ENCODE results near the gene DHRS3. TPM values are rescaled to one million over a fixed set of nuclear protein-coding genes. Genes with fewer than 3 reads are reported as not detected.
"Not testable (repeated sequence)": the region's sequence is repeated elsewhere in the genome, so short reads cannot be mapped to it uniquely, and the experiment has no call there.

DHRS3 gene
- 0.76 and 0.88 TPM in 2 replicates for total RNA-seq (2014; rRNA removed; shearing (Covaris generic))

GRCh38 chr1:12617901-12618660, at the start of gene DHRS3:
Gene DHRS3, minus strand, starts transcription at chr1:12618210. Its CDS starts 862 bp downstream, at chr1:12617348.
- peaks cover 49% of the 10 kb centered on the region for H3K4me1 ChIP-seq (replicated peaks)
- peaks cover 5% of the 10 kb centered on the region for H3K27me3 ChIP-seq (replicated peaks)
- DNase-seq (ENCODE audit: low read depth in 1 of 2, low spot score in 2 of 2), result peak; percentile 61 to 68
- H3K27ac ChIP-seq, result no peak within 1 kb of the TSS
- H3K4me3 ChIP-seq, result peak within 1 kb of the TSS; percentile 44
- no peaks in the 10 kb centered on the region for H3K9me3 ChIP-seq (replicated peaks)
- no peaks in the 10 kb centered on the region for H3K36me3 ChIP-seq

DNA sequence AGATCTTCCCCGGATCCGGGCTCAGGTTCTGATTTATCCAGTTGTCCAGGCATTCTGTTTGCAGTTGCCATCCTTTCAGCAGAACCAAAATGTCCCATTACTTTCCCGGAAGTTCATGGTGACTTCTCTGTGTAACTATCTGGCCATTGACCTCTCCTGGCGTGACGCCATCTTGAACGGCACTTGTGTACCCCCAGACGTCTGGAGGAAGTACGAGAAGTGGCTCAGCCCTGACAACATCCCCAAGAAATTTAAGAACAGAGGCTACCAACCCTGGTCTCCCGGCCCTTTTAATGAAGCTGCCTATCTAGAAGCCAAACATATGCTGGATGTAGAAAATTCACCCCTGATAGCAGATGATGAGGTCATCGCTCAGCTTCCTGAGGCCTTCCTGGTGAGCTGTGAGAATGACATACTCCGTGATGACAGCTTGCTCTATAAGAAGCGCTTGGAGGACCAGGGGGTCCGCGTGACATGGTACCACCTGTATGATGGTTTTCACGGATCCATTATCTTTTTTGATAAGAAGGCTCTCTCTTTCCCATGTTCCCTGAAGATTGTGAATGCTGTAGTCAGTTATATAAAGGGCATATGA, 48.2 kb upstream of the DHRS3 start:
- Histone ChIP-seq H3K4me3 (no peak overlapping the region), H3K9me3 (replicated peaks) (0 out of 2 replicates have a peak, but pooled peaks cover 3% of the 10 kb centered on the region), H3K27me3 (replicated peaks) (no peaks in the 10 kb centered on the region; the same call in 1 of the 2 replicates), H3K36me3 (no peaks in the 10 kb centered on the region), H3K27ac (no peak overlapping the region), H3K4me1 (replicated peaks) (no peaks in the 10 kb centered on the region)
- DNase-seq (ENCODE audit: low read depth in 1 of 2, low spot score in 2 of 2), result no peak

DNA sequence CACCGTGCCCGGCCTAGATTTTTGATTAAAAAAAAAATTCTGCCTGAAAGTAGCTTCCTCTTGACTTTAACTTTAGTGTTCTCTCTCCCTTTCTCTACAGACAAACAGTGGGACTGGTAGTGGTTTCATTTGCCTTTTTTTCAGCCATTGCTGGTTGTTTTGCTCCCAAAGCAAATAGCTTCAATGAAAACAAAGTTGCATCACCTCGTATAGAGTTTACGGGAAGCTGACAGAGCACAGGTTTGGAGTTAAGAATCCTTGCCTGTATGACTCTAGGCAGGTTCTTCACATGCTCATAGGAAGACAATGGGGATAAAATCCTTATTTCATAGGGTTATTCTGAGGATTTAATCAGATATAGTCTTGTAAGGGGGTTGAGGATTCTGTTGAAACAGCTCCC, 47.5 kb upstream of the DHRS3 start:
- no peak overlapping the region for H3K27ac ChIP-seq
- no peaks in the 10 kb centered on the region for H3K4me1 ChIP-seq (replicated peaks)
- H3K27me3 ChIP-seq (replicated peaks), result no peaks in the 10 kb centered on the region
- 0 out of 2 replicates have a peak, but pooled peaks cover 3% of the 10 kb centered on the region for H3K9me3 ChIP-seq (replicated peaks)
- H3K4me3 ChIP-seq, result no peak overlapping the region
- DNase-seq (ENCODE audit: low read depth in 1 of 2, low spot score in 2 of 2), result no peak
- no peaks in the 10 kb centered on the region for H3K36me3 ChIP-seq

DNA sequence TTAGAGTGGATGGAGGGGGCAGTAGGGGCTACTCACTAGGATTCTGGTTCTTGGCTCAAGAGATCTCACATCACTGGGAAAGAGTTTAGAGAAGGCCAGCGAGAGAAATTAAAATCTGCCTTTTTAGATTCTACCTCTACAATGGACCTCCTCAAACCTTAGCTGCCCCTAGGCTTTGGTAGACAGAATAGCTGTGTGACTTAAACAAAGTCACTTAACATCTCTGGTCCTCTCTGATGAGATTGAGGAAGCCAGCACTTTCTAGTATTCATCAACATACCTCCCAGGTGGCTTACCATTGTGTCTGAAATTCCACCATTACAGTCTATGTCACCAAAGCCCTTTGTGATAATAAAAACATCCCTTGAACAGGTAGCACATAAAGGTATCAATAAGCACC, 44.5 kb upstream of the DHRS3 start:
- Histone ChIP-seq H3K27me3 (replicated peaks) (no peaks in the 10 kb centered on the region), H3K4me3 (no peak overlapping the region), H3K9me3 (replicated peaks) (no peaks in the 10 kb centered on the region), H3K4me1 (replicated peaks) (no peaks in the 10 kb centered on the region), H3K36me3 (no peaks in the 10 kb centered on the region), H3K27ac (no peak overlapping the region)
- DNase-seq (ENCODE audit: low read depth in 1 of 2, low spot score in 2 of 2), result no peak

GRCh38 chr1:12661606-12662219, 43.7 kb upstream of the DHRS3 start:
- H3K27me3 ChIP-seq (replicated peaks), result no peaks in the 10 kb centered on the region
- no peak overlapping the region for H3K27ac ChIP-seq
- no peaks in the 10 kb centered on the region for H3K9me3 ChIP-seq (replicated peaks)
- H3K4me3 ChIP-seq, result no peak overlapping the region
- H3K36me3 ChIP-seq, result no peaks in the 10 kb centered on the region
- no peaks in the 10 kb centered on the region for H3K4me1 ChIP-seq (replicated peaks)
- DNase-seq (ENCODE audit: low read depth in 1 of 2, low spot score in 2 of 2), result no peak

DNA sequence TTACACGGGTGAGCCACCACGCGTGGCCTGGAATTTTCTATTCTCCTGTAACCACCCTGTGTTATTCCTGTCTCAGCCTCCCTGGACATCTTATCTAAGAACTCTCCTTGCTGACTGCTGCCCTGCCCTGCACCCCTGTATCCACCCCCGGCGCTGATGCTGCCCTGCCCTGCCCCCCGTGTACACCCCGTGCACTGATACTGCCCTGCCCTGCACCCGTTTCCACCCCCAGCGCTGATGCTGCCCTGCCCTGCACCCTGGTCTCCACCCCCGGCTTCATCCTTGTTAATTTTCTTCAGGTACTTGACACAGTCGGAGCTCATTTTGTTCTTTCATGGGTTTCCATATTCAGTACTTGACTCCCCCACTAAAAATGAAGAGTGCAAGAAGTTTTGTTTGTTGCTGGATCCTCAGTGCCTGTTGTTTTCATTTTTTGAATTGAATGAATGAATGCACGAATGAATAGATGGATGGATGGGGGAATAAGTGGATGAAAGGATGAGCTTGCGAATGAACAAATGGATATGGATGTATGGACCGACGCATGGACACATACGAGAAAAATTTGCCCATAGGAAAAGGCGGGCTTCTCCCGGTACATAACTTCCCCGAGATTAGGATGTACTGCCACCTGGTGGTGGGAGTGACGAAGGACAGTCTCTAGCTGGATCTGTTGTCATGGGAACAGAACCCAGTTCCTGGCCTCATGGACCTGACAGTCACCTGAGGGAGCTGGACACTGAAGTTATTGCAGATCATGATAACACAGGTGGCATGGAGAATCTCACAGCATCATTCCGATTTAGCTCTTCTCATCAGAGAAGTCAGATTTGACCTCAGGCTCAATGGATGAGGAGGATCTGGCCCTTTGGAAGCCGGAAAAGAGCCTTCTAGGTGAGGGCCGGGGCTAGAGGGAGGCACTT, 40.8 kb upstream of the DHRS3 start:
- no peak overlapping the region for H3K27ac ChIP-seq
- H3K4me1 ChIP-seq (replicated peaks), result no peaks in the 10 kb centered on the region
- H3K36me3 ChIP-seq, result no peaks in the 10 kb centered on the region
- H3K9me3 ChIP-seq (replicated peaks), result no peaks in the 10 kb centered on the region
- no peaks in the 10 kb centered on the region for H3K27me3 ChIP-seq (replicated peaks)
- peak; percentile 65 to 79 for DNase-seq (ENCODE audit: low read depth in 1 of 2, low spot score in 2 of 2)
- H3K4me3 ChIP-seq, result no peak overlapping the region

GRCh38 chr1:12657885-12658512, 40.0 kb upstream of the DHRS3 start:
- H3K27ac ChIP-seq; DNase-seq (ENCODE audit: low read depth in 1 of 2, low spot score in 2 of 2); H3K4me1 ChIP-seq (replicated peaks): not testable (repeated sequence)

DNA sequence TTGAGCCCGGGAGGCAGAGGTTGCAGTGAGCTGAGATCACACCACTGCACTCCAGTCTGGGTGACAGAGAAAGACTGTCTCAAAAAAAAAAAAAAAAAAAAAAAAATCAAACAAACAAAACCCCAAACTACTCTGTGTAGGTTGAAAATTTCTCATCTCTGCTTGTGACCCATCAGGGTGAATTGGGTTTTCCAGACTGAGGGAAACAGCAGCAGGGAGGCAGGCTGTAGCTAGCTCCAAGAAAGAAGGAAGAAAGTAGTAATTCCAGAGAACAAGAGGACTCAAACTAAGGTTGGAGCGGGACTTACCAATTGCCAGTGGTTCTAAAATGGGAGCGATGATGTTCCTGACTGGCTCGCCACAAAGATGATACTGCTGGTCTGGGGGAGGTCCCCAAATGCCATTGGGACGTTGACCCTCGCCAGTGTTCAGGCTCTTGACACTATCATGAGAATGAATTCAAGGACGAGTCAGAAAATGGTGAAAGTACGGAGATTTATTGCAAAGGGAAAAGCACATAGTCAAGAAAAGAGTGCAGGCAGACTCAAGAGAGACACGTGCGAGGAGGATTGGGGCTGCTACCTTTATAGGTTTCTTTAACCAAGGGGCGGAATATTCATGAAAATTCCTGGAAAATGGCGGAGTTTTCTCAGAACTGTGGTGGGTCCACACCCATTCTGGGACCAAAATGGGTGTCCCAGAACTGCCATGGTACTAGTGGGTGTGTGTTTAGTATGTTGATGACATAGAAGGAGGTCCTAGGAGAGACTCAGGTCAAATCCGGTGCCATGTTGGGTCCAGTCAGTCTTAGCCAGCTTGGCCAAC, 39.3 kb upstream of the DHRS3 start:
- no peak overlapping the region for H3K4me3 ChIP-seq
- H3K36me3 ChIP-seq, result no peaks in the 10 kb centered on the region
- H3K27ac ChIP-seq, result no peak overlapping the region
- H3K27me3 ChIP-seq (replicated peaks), result no peaks in the 10 kb centered on the region
- H3K4me1 ChIP-seq (replicated peaks), result no peaks in the 10 kb centered on the region
- DNase-seq (ENCODE audit: low read depth in 1 of 2, low spot score in 2 of 2), result no peak
- no peaks in the 10 kb centered on the region for H3K9me3 ChIP-seq (replicated peaks)

More at GRCh38 chr1:12657885-12658512, 40.0 kb upstream of the DHRS3 start:
- H3K9me3 ChIP-seq (replicated peaks); H3K36me3 ChIP-seq; H3K4me3 ChIP-seq; H3K27me3 ChIP-seq (replicated peaks): not testable (repeated sequence)

GRCh38 chr1:12656575-12656974, 38.6 kb upstream of the DHRS3 start:
- H3K9me3 ChIP-seq (replicated peaks), result no peaks in the 10 kb centered on the region
- no peak for DNase-seq (ENCODE audit: low read depth in 1 of 2, low spot score in 2 of 2)
- H3K4me3 ChIP-seq, result no peak overlapping the region
- no peaks in the 10 kb centered on the region for H3K27me3 ChIP-seq (replicated peaks)
- H3K27ac ChIP-seq, result no peak overlapping the region
- H3K4me1 ChIP-seq (replicated peaks), result no peaks in the 10 kb centered on the region
- no peaks in the 10 kb centered on the region for H3K36me3 ChIP-seq

DNA sequence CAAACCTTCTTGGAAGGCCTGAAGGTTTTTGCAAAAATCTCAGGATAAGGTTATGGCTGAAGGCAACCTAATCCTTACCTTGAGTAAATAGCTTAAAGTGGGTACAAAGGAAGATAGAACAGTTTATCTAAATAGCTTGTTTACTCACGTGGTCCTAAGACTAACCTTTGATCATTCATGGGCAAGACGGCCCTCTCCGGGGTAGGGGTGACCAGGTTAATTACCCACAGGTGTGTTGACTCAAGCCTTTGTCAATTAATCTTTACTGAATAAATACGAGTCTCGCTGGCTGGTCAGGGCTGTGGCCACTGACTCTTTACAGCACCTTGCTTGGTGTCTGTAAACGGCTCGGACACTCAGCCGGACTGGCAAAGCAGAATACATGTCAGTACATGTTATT, 36.6 kb upstream of the DHRS3 start:
- Histone ChIP-seq H3K27ac (no peak overlapping the region), H3K27me3 (replicated peaks) (no peaks in the 10 kb centered on the region), H3K9me3 (replicated peaks) (no peaks in the 10 kb centered on the region), H3K36me3 (no peaks in the 10 kb centered on the region), H3K4me3 (no peak overlapping the region), H3K4me1 (replicated peaks) (no peaks in the 10 kb centered on the region)
- DNase-seq (ENCODE audit: low read depth in 1 of 2, low spot score in 2 of 2), result no peak

DNA sequence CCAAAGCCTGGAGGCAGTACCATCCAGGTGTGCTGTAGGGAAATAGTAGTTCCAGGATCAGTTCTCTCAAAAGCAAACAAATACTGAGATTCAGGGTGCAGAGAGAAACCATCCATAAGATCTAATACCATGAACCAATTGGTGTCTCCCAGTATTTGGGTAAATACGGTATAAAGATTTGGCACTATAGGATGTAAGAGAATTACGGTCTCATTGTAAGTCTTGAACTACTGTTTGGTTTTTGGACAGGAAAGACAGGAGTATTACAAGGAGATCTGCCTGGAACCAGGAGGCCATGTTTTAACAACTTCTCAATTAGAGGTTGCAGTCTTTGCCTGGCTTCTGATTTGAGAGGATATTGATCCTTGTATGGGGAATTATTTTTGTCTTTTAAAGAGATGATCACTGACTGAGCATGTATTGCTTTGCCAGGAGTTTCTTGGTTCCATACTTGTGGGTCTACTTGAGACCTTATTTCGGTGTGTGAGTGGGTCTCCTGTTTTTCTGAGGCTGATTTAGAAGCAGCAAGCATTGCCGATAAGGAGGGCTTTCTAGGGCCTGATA, 36.1 kb upstream of the DHRS3 start:
- Histone ChIP-seq H3K36me3 (no peaks in the 10 kb centered on the region), H3K4me1 (replicated peaks) (no peaks in the 10 kb centered on the region), H3K4me3 (no peak overlapping the region), H3K27me3 (replicated peaks) (no peaks in the 10 kb centered on the region), H3K9me3 (replicated peaks) (no peaks in the 10 kb centered on the region), H3K27ac (no peak overlapping the region)
- DNase-seq (ENCODE audit: low read depth in 1 of 2, low spot score in 2 of 2), result no peak

DNA sequence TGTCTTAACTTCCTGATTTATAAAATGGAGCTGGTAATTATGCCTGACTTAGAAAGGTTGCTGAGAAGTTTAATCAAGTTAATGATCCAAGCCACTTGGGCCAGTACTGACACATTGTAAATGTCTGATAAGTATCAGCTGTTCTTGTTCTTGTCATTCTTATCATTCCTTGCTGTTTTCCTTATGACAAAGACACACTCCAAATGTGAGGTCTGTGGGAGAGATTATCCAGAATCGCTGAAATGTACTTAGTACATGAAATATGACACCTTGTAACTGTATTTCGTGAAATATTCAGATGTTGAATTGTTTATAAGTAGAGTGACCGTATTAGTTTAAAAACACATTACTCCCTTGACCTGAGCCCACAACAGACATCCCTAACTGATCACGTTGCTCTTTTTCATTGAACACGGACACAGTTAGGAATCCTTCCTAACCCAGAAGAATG, 32.0 kb upstream of the DHRS3 start:
- Histone ChIP-seq H3K27ac (no peak overlapping the region), H3K27me3 (replicated peaks) (no peaks in the 10 kb centered on the region), H3K36me3 (no peaks in the 10 kb centered on the region), H3K9me3 (replicated peaks) (no peaks in the 10 kb centered on the region), H3K4me3 (no peak overlapping the region), H3K4me1 (replicated peaks) (no peaks in the 10 kb centered on the region)
- DNase-seq (ENCODE audit: low read depth in 1 of 2, low spot score in 2 of 2), result no peak

Measured in SJSA1 (cell line).